Endothelial cell of umbilical vein (primary cell): Measurements from ENCODE around the gene PAX5. TPM values are rescaled to one million over a fixed set of nuclear protein-coding genes. Genes with fewer than 3 reads are reported as not detected.

Experiments
- BruUV-seq: library from RNA; stranded (reverse); fragments of 400-500 nt; replicated peaks from 2 replicates; lab custom pipeline; 2021; lab: Mats Ljungman, UMichigan
- CTCF ChIA-PET: fragments of 300-600, 350-600 bp; sonication (Branson Sonifier 250); formaldehyde crosslinking; loops from one replicate; lab custom pipeline; 2021; ENCODE audit warnings: antibody characterized with exemption, inconsistent platforms; lab: Charles Lee
- POLR2A ChIA-PET: fragments of 300-600, 350-600 bp; sonication (Branson Sonifier 250); formaldehyde crosslinking; loops from one replicate; lab custom pipeline; 2021; ENCODE audit warnings: antibody characterized with exemption, inconsistent platforms; lab: Charles Lee
- DNase-seq: peaks from one replicate; pipeline ENCODE4 v3.0.0-alpha.2; 2011; ENCODE audit warnings: low read depth, low spot score
- FAIRE-seq: peaks from 2 replicates; lab custom pipeline; 2011; peaks lifted over from hg19 to GRCh38; lab: Jason Lieb, UNC
- H2AFZ ChIP-seq: 2 replicates; pipeline ENCODE4 v1.6.0; 2012; ENCODE audit warnings: low read depth, low read length, control low read depth, inconsistent platforms
- H3K27ac ChIP-seq: 2 replicates; pipeline ENCODE4 v1.5.1; 2011; ENCODE audit warnings: low read depth, mild to moderate bottlenecking, control low read depth, low read length, moderate library complexity; ENCODE audit not compliant: insufficient read depth
- H3K27me3 ChIP-seq, 2 experiments: 2 replicates each; pipeline versions ENCODE4 v1.6.0 to v1.6.1; 2011; ENCODE audit warnings: low read length in 2 of 2, mixed read lengths in 1 of 2; ENCODE audit not compliant: control insufficient read depth in 2 of 2, insufficient read depth in 2 of 2
- H3K36me3 ChIP-seq, 2 experiments: 2 replicates in 1 of 2; 3 replicates in 1 of 2; pipeline ENCODE4 v1.5.1; 2011; ENCODE audit warnings: low read length in 2 of 2, mild to moderate bottlenecking in 1 of 2, moderate library complexity in 1 of 2; ENCODE audit not compliant: control insufficient read depth in 2 of 2, insufficient read depth in 2 of 2; ENCODE audit errors: extremely low read depth in 1 of 2
- H3K4me1 ChIP-seq: 3 replicates; pipeline ENCODE4 v1.5.1; 2011; ENCODE audit warnings: mild to moderate bottlenecking, low read length; ENCODE audit not compliant: control insufficient read depth, insufficient read depth; ENCODE audit errors: extremely low read depth
- H3K4me2 ChIP-seq: 2 replicates; pipeline ENCODE4 v1.6.1; 2011; ENCODE audit warnings: low read length, control low read depth, mixed read lengths; ENCODE audit not compliant: insufficient read depth
- H3K4me3 ChIP-seq, 3 experiments: fragments of 200-600 bp in 1 of 3; sonication (generic), shearing (Covaris generic) in 1 of 3; replicated peaks in 1 of 3; 2 replicates each; pipeline ENCODE4 v1.5.1; 2011 to 2016; ENCODE audit warnings: control low read depth in 3 of 3, low read length in 3 of 3, mild to moderate bottlenecking in 2 of 3, inconsistent platforms in 1 of 3, low read depth in 1 of 3, moderate library complexity in 1 of 3; ENCODE audit not compliant: insufficient read depth in 1 of 3
- H3K79me2 ChIP-seq: 2 replicates; pipeline ENCODE4 v1.6.0; 2012; ENCODE audit warnings: low read length, inconsistent platforms; ENCODE audit not compliant: control insufficient read depth, insufficient read depth
- H3K9ac ChIP-seq: replicated peaks from 2 replicates; pipeline ENCODE3; 2011; ENCODE audit warnings: low read length, control low read depth; ENCODE audit not compliant: insufficient read depth; ENCODE audit errors: extremely low read depth
- H3K9me1 ChIP-seq: replicated peaks from 3 replicates; pipeline ENCODE4 v1.6.0; 2011; ENCODE audit warnings: mild to moderate bottlenecking, low read length; ENCODE audit not compliant: control insufficient read depth, insufficient read depth; ENCODE audit errors: extremely low read depth
- H3K9me3 ChIP-seq: replicated peaks from 2 replicates; pipeline ENCODE4 v1.5.1; 2012; ENCODE audit warnings: low read length, inconsistent platforms; ENCODE audit not compliant: control insufficient read depth, insufficient read depth
- H4K20me1 ChIP-seq: replicated peaks from 2 replicates; pipeline ENCODE3; 2011; ENCODE audit warnings: mild to moderate bottlenecking, low read length; ENCODE audit not compliant: control insufficient read depth, insufficient read depth; ENCODE audit errors: extremely low read depth
- CTCF ChIP-seq, 2 donors: IDR thresholded peaks; 1 replicate in 1 of 2; 2 replicates in 1 of 2; pipeline ENCODE4 v1.5.1; 2011; ENCODE audit warnings: low read length in 2 of 2, mild to moderate bottlenecking in 2 of 2, moderate library complexity in 2 of 2, control low read depth in 1 of 2, inconsistent platforms in 1 of 2, low read depth in 1 of 2; ENCODE audit not compliant: insufficient read depth in 1 of 2; ENCODE audit errors: extremely low read depth in 1 of 2
- MYC ChIP-seq: IDR thresholded peaks from one replicate; pipeline ENCODE4 v1.6.1; 2011; ENCODE audit warnings: mild to moderate bottlenecking, low read depth, low read length
- POLR2AphosphoS5 ChIP-seq: IDR thresholded peaks from 2 replicates; pipeline ENCODE4 v1.6.1; 2012; ENCODE audit warnings: low read depth, mild to moderate bottlenecking, control low read depth, low read length, moderate library complexity; ENCODE audit not compliant: insufficient read depth
- dilution Hi-C: fragments of 300-500 bp; cut with MboI; formaldehyde crosslinking; loops from one replicate; pipeline ENCODE4 v1.15.0; 2019; ENCODE audit warnings: low sequenced_read_pairs; ENCODE audit not compliant: extremely low pct_ligation_motif_present
- intact Hi-C: fragments of 100-400 bp; cut with micrococcal nuclease; formaldehyde crosslinking; loops from one replicate; pipeline ENCODE4 v1.10.0; 2022
- polyA plus RNA-seq, 4 experiments: library from polyadenylated mRNA; depleted of rRNA in 3 of 4; stranded (reverse) in 3 of 4; unstranded in 1 of 4; fragments of >200 nt; gene quantifications; 2 replicates each; pipeline versions ENCODE4 v1.2.1 to v1.2.3, GENCODE V29; 2011 to 2012; ENCODE audit warnings: missing spikeins in 1 of 4
- total RNA-seq: library from RNA; stranded (reverse); gene quantifications from 2 replicates; pipeline ENCODE4 v1.2.3, GENCODE V29; 2021

Gene PAX5
- total and polyA plus RNA-seq, 2 donors (not counting 3 experiments of a cell fraction or from before 2014, with no cell fraction given): not detected

- Histone ChIP-seq H3K27ac (no peak overlapping the region), H3K4me2 (no peak overlapping the region), H3K4me1 (no peaks in the 10 kb centered on the region), H3K27me3 (peaks cover 43 to 54% of the 10 kb centered on the region in 2 experiments), H4K20me1 (no peaks in the 10 kb centered on the region), H3K36me3 (no peaks in the 10 kb centered on the region), H3K9ac (no peak overlapping the region), H3K9me1 (no peaks in the 10 kb centered on the region), H3K9me3 (no peaks in the 10 kb centered on the region), H3K4me3 (no peak overlapping the region), H2AFZ (no peak overlapping the region), H3K79me2 (no peaks in the 10 kb centered on the region)
- CTCF ChIA-PET: interaction anchor here (1.9 kb wide), 1 partner anchor 10 kb away, joined by 5 read pairs; no protein-coding TSS in a partner anchor
- DNase-seq (no peak), FAIRE-seq (no peak)
- TF ChIP-seq POLR2AphosphoS5 (no peak), CTCF (IDR thresholded peaks at IDR 0.05; ENCODE audit: extremely low read depth in 1 of 2, insufficient read depth in 1 of 2, low read depth in 1 of 2, low read length in 2 of 2) (no peak)
- BruUV-seq: no TSS peak
- intact Hi-C loops (no loop called here), dilution Hi-C loops (no loop called here)
- POLR2A ChIA-PET: no interaction called here
Measured at GRCh38 chr9:36816371-36816770, 217.7 kb downstream of the PAX5 start.

GRCh38 chr9:36815566-36816348 lies 218.3 kb downstream of the PAX5 start:
- ChIA-PET CTCF (interaction anchor here (0.9 to 1.9 kb wide), 2 partner anchors 9 to 11 kb away, joined by 3 to 5 read pairs; no protein-coding TSS in a partner anchor), POLR2A (no interaction called here)
- no peak overlapping the region for H3K9ac ChIP-seq
- dilution Hi-C loops (no loop called here), intact Hi-C loops (no loop called here)
- no peaks in the 10 kb centered on the region for H3K79me2 ChIP-seq
- H3K27me3 ChIP-seq: peaks cover 37 to 54% of the 10 kb centered on the region in 2 experiments
- no peak overlapping the region for H3K27ac ChIP-seq
- no peaks in the 10 kb centered on the region for H3K9me1 ChIP-seq
- H3K4me3 ChIP-seq: no peak overlapping the region
- no peaks in the 10 kb centered on the region for H3K9me3 ChIP-seq
- no peak overlapping the region for H3K4me2 ChIP-seq
- H3K4me1 ChIP-seq: no peaks in the 10 kb centered on the region
- no peaks in the 10 kb centered on the region for H3K36me3 ChIP-seq
- TF ChIP-seq POLR2AphosphoS5 (no peak), CTCF (IDR thresholded peaks at IDR 0.05; ENCODE audit: extremely low read depth in 1 of 2, insufficient read depth in 1 of 2, low read depth in 1 of 2, low read length in 2 of 2) (no peak), MYC (no peak)
- no peaks in the 10 kb centered on the region for H4K20me1 ChIP-seq
- FAIRE-seq (no peak), DNase-seq (no peak)
- BruUV-seq: no TSS peak
- H2AFZ ChIP-seq: no peak overlapping the region
